Stimulated activated CD4-positive, alpha-beta T cell treated with anti-CD3 and anti-CD28 coated beads, Interleukin-4, amount 100 ng/mL, for 1 hour (primary cell): ENCODE data around the gene ZFP30.
"Not testable (repeated sequence)": the region's sequence is repeated elsewhere in the genome, so short reads cannot be mapped to it uniquely, and the experiment has no call there.

Experiments used
- DNase-seq: peaks from one replicate; pipeline ENCODE4 v3.0.0-alpha.2; 2020

The ZFP30 gene

DNA sequence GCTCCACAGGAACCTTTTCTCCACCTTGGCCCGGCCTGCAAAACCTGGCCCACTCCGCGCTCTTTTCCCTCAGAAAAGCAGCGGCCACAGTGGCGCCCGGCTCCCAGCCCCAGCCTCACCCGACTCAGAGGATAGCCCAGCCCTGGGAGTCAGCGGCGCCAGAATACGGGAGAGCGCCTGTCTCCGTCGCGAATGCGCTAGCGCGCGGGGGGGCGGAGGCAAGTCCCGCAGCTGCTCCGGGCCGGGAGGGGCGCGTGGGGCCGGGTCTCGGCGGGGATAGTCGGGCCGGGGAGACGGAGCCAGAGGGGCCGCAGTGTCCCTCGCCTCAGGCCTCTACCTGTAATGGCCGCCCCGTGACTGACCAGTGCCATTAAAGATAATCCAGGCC lies at the start of gene ZFP30:
TSS of gene ZFP30 (minus strand) at position 165 of the 388 bp plus-strand sequence. CDS start 7,643 bp downstream, outside the sequence.
- DNase-seq: peak; percentile 79

DNA sequence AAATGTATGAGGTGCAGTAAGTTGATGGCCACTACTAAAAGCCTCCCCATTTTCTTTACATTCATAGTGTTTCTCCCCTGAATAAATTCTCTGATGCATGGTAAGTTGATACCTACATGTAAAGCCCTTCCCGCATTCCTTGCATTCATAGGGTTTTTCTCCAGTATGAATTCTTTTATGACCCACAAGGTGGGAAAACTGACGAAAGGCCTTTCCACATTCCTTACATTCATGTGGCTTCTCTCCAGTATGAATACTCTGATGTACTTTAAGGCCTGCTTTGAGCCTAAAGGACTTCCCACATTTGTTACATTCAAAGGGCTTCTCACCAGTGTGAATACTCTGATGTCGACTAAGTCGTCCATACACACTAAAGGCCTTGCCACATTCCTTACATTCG lies 43.8 kb upstream of the ZFP30 start:
- no peak for DNase-seq

DNA sequence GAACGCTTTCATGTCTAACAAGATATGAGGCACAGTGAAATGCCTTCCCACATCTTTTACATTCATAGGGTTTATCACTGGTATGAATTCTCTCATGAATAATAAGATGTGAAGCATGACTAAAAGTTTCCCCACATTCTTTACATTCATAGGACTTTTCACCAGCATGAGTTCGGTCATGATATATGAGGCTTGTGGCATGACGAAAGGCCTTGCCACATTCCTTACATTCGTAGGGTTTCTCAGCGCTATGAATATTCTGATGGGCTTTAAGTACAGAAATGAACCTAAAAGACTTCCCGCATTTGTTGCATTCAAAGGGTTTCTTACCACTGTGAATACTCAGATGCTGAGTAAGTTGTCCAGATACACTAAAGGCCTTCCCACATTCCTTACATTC lies 43.0 kb upstream of the ZFP30 start:
- no peak for DNase-seq

DNA sequence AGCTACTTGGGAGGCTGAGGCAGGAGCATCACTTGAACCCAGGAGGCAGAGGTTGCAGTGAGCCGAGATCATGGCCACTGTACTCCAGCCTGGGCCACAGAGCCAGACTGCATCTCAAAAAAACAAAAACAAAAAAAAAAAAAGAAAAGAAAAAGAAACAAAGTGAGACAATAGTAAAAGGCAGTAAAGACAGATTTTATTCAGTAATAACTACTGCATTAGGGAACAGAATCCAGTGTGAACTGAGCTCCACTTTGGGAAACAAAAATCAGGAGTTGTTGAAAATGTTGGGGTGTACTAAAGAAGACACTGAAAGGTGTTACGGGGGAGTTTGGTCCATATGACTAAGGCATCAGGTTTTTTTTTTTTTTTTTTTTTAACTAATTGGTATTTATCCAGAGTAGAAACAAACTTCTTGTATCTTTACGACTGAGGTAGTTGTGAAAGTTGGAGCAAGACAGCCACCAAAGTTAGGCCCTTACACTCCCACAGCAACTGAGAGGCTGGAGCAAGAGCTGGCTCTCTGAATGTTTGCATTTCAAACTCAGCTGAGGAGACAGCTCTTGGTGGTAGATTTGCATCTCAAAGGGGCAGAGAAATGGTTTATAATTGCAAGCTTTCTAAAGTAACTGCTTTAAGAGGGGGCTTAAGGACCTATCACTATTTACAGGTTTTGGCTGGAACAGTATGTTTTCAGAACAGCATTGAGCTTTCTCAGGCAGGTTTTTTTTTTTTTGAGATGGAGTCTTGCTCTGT lies 40.1 kb upstream of the ZFP30 start:
- DNase-seq: no peak

DNA sequence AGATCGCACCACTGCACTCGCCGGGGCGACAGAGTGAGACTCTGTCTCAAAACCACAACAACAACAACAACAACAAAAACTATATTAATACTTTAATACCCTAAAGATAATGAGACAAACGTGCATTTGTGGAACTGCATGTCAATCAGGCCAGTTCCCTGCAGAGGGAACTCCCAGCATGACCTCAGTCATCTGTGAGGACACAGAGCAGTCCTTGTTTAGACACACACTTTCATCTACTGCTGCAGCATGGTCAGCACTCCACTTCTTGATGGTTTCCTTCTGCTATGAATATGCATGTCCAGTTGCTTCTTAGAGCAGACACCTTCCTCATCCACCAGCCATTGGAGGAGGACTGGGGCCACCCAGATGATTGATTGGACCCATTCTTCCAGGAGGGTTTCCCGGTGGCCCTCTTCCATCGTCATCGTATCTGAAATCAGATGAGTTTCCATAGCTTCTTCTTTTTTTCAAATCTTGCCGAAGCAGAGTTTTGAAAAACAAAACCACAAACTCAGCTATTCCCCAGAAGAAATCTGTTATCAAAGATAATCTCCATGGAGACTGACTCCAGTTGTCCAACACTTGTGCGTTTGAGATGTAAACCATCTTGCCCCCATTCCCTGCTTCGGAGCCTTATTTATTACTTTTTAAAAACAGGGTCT lies 37.8 kb upstream of the ZFP30 start:
- DNase-seq: no peak

DNA sequence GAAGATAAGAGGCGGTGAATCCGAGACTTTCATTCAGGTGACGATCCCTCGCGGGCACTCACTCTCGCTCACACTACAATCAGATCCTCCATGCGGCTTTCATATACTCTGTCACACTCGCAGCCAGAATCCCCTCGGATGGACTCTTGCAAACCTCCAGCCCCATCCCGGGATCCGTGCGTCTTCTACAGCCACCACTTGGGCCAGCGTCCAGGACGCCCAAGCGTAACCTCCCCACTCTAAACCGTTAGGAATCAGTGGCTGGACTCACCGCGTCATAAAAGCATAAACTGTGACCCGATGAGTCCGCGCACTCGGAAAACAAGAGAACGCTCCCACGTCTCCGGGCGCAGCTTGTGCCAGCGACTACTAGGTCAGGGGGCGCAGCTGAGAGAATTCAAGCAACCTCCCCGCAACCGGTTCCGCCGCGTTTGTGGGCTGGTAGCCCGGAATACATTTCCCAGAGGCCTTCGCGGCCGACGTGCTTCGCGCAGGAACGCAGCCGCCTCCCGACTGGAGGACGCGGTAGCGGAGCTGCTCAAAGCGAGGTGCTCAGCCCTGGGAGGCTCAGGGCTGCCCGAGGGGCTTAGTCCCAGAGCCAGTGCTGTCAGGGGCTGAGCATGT lies 36.7 kb upstream of the ZFP30 start:
- DNase-seq: peak; percentile 79

DNA sequence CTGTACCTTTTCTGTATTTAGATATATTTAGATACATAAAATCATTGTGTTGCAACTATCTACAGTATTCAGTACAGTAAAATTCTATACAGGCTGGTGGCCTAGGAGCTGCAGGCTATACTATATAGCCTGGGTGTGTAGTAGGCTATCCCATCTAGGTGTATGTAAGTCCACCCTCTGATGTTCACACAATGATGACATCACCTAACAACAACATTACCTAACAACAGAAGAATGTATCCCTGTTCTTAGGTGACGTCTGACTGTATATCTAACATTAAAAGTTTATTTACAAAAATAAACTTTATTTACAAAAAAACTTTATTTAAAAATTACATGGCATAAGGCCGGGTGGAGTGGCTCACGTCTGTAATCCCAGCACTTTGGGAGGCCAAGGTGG lies 28.3 kb upstream of the ZFP30 start:
- no peak for DNase-seq

DNA sequence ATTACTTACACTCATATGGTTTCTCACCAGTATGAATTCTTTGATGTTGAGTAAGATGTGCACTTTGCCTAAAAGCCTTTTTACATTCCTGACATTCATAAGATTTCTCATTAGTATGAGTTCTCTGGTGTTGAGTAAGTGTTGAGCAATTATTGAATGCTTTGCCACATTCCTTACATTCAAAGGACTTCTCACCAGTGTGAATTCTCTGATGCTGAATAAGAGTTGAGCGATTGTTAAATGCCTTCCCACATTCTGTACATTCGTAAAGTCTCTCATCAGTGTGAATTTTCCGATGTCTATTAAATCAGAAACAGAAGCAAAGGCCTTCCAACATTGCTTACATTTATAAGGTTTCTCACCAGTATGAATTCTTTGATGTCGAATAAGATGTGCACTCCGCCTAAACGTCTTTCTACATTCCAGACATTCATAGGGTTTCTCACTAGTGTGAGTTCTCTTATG lies 14.2 kb upstream of the ZFP30 start:
- DNase-seq: no peak

DNA sequence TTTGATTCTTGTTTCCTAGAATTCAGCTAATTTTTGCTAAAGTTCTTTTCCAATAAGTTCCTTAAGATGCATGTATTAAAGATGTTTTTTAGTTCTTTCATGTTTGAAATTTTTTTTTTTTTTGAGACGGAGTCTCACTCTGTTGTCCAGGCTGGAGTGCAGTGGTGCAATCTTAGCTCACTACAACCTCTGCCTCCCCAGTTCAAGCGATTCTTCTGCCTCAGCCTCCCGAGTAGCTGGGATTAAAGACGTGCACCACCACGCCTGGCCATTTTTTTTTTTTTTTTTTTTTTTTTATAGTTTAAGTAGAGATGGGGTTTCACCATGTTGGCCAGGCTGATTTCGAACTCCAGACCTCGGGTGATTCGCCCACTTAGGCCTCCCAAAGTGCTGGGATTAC lies 1.9 kb upstream of the ZFP30 start:
- DNase-seq: not testable (repeated sequence)

DNA sequence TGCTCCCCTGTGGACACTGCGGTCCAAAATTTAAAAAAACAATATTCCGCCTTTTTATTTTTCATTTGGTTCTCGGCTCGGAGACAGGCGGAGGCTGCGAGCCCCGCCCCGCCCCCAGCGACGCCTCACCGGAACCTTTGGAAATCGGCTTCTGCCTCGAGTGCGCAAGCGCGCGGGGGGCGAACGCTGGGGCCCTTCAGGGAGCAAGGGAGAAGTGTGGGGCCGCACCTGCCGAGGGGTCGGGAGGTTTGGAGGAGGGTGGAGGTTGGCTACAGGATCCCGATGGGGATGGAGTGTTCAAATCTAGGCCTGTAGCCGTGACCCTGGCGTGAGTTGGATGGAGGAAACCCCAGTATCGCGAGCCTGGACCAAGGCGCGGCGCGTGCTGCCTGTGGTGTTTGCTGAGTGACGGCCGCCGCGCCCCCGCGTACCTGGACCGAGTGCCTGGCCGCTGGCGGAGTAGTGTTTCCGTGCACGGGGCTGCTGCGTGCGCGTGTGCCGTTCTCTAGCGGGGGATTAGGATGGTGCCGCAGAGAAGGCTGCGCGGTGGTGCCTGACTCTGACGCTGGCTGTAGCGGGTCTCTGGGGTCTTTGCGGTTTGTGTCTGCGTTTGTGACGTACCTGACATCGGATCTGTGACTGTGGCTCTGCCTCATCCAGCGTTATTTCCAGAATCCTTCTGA lies 565 bp upstream of the ZFP30 start:
- peak; percentile 90 for DNase-seq

DNA sequence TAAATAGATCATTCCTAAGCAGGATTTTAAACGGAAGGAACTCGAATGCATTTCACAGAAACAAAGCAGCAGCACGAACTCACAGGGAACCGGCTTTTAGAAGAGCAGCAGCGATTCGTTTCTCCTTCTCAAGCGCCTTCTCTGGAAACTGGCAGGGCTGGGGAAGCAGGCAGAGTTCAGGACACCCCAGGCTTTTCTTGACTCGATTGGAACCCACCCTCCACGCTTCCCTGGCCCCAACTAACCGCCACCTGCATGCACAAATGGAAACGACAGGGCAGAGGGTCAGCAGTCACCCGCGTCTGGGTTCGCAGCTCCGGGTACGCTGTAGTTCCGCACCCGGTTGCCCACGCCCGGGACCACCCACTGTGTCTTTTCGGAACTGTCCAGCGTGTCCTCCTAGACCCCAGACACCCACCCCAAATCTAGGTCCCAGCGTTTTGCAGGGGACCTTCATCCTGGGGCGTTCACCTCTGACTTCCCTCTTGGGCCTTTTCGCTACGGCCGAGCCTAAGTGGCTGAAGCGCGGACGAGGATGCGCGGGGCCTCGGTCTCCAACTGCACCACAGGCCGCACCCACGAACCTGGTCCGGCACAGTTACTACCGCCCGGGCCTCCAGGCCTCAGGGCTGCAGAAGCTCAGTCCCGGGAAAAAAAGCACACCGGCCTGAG lies 500 bp downstream of the ZFP30 start:
- DNase-seq: peak; percentile 16

DNA sequence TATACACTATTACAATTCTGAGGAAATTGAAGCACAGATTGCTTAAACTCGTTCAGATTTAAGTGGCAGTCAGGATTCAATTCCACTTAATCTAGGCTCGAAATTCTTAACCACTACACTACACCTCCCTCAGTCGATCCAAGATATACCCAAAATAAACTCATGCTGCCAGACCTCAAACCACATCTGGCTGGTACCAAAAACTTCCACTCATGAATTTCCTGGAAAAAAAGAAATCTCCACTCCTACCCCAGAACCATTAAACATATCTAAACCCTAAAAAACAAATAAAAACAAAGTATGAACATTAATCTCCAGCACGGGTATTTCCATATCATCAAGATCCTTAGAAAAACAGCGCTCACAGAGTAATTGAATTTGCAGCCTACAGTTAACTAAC lies 1.1 kb downstream of the ZFP30 start:
- no peak for DNase-seq

DNA sequence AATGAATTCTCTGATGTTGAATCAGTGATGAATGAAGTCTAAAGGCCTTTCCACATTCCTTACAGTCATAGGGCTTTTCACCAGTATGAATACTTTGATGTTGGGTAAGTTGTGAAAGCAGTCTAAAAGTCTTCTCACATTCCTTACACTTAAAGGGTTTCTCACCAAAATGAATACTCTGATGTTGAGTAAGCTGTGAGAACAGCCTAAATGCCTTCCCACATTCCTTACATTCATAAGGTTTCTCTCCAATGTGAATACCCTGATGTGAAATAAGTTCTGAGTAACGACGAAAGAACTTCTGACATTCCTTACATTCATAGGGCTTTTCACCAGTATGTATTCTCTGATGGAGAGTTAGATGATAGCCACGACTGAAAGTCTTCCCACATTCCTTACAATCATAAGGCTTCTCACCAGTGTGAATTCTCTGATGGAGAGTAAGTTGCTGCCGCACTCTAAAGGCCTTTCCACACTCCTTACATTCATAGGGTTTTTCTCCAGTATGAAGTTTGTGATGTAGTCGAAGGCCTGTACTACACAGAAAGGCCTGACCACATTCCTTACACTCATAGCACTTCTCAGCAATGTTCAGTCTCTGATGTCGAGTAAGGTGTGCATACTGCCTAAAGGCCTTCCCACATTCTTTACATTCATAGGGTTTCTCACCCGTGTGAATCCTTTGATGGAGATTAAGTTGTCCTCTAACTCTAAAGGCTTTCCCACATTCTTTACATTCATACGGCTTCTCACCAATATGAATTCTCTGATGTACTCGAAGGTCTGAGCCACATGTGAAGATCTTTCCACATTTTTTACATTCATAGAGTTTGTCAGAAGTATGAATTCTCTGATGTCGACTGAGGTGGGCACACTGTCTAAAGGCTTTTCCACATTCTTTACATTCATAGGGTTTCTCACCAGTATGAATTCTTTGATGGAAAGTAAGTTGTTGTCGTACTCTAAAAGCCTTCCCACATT lies 19.9 kb downstream of the ZFP30 start:
- DNase-seq: no peak

DNA sequence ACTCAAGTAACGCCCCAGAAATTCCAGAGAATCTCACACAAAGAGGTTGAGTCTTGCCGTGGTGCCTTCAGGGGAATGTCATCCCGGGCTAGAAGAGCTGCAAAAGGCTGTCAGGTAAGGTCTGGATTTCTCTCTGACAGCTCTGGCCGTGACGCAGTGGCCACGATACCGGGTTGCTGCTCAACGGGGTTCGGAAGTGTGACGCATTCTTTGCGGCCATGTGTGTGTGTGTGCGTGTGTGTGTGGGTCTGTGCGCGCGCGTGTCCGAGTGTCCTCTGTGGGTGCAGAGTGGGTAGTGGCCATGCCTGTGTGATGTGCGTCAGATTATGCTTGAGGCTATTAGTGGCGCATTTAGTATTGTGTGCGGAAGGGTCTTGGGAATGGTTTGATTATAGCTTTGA lies 60.3 kb downstream of the ZFP30 start:
- DNase-seq: peak; percentile 50

DNA sequence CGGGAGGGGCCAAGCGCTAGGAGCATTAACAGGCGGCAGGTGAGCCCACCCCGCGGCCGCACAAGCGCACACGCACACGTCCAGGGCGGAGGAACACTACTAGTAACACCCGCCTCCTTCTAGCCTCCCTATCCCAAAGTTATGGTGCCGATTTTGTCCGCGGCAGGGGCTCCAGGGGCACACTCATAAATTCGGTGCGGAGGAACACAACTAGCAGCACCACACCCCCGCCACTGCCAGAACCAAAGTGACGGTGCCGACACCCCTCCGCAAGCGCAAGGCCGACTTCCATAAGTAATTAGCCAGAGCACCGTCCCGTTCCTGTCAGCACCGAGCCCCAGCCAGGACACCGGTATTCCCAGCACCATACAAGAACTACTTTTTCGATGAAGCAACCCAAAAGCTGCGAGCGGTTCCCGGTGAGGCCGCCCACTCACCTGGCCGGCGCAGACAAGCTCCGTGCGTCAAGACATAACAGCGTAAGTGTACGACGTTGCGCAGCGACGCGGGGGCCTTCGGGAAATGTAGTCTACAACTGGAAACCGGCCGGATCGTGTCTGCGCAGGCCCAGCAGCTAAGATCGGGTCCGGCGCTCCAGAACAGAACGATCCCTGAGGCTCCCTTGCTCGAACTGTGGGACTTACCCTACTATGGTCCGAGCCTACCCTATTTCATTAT lies 60.8 kb downstream of the ZFP30 start, which contains the start of the genes ZNF540 and ZNF571:
TSS of gene ZNF540 (plus strand) at position 573 of the 678 bp plus-strand sequence. CDS start 3,572 bp downstream, outside the sequence.
TSS of gene ZNF571 (minus strand) at position 489 of the 678 bp plus-strand sequence. CDS start 8,116 bp downstream, outside the sequence.
- DNase-seq: peak; percentile 94

DNA sequence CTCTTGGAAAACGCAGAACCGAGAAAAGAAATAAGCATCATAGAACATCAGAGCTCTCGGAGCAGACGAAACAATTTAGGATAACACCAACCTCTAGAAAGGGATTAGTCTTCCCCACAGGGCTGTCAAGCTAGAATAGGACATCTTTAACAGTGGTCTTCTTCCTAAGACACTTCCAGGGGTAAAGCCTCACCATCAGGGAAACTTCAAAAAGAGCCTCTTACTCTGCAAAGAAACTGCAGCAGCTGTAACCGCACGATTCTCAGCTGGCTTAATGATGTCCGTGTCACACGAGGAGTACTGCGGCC lies 61.3 kb downstream of the ZFP30 start:
- no peak for DNase-seq

DNA sequence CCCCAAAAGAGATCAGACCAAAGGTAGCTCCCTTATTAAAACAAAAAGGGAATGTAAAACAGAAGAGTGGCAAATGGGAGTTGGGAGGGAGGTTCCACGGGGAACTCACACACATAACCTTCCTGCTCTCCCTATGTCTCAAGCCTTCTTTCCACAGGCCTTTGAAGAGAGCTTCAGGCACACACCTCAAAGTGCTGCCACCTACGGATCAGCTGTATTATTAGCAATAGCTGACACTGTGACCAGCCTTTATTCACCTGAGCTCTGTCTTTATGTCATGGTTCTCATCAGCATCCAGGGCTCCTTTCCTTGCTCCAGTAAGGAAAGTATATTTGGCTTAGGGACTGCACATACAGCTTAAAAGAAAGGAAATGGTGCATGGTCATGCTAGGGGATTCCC lies 71.9 kb downstream of the ZFP30 start:
- no peak for DNase-seq

DNA sequence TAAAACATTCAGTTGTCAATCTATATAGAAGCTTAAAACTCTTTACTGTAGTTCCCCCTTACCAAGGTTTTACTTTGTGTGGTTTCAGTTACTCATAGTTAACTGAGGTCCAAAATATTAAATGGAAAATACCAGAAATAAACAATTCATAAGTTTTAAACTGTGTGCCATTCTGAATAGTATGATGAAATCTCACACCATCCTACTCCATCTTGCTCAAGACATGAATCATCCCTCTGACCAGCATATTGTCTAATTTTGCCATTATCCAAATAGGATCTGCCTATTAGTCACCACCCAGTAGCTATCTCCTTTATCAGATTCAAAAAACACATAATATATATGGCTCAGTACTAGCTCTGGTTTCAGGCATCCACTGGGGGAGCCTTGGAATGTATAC lies 83.1 kb downstream of the ZFP30 start:
- no peak for DNase-seq

DNA sequence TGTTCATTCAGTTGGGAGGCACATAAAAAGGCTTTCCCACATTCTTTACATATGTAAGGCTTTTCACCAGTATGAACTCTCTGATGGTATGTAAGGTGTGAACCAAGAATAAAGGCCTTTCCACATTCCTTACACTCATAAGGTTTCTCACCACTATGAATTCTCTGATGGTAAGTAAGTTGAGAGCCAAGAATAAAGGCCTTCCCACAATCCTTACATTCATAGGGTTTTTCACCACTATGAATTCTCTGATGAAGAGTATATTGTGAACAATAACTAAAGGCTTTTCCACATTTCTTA lies 89.9 kb downstream of the ZFP30 start:
- no peak for DNase-seq

DNA sequence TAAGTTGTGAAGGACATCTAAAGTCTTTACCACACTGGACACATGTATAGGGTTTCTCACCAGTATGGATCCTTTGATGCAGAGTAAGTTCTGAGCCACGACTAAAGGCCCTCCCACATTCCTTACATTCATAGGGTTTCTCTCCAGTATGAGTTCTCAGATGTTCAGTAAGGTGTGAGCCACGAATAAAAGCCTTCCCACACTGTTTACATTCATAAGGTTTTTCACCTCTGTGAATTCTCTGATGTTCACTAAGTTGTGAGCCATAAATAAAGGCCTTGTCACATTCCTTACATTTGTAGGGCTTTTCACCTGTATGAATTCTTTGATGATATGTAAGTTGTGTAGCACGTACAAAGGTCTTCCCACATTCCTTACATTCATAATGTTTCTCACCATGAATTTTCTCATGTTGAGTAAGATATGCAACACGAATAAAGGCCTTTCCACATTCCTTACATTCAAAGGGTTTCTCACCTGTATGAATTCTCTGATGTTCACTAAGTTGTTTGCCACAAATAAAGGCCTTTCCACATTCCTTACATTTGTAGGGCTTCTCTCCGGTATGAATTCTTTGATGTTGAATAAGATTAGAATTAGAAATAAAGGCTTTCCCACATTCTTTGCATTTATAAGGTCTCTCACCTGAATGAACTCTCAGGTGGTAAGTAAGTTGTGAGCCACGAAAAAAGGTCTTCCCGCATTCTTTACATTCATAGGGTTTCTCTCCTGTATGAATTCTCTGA lies 90.5 kb downstream of the ZFP30 start:
- DNase-seq: no peak
